ENCODE results near the gene RXFP2.

GRCh38 chr13:31764556-31764955, 25.2 kb downstream of the RXFP2 start:
- TF ChIP-seq EZH2phosphoT487 (IDR thresholded peaks at IDR 0.05) = no peak
- no peak for TF ChIP-seq EZH2 (IDR thresholded peaks at IDR 0.05)
